ENCODE measurements around the gene ADCY3. TPM values are rescaled to one million over a fixed set of nuclear protein-coding genes. Genes with fewer than 3 reads are reported as not detected.

ADCY3 gene
- total and polyA plus RNA-seq, 10 donors = 36.5 to 61.5 (median 52.7) TPM

- no peak for TF ChIP-seq CTCF (IDR thresholded peaks at IDR 0.05 in 8 of 11, conservative IDR thresholded peaks at IDR 0.05 in 3 of 11)
- no peak for TF ChIP-seq POLR2A (IDR thresholded peaks at IDR 0.05)
- no peak for TF ChIP-seq POLR2AphosphoS5 (IDR thresholded peaks at IDR 0.05)
- intact Hi-C loops (cut with DNase I; ENCODE audit: low total_unique reads) = no loop called here
These were observed 35.2 kb upstream of the ADCY3 start for GRCh38 chr2:24955232-24955631.

GRCh38 chr2:24950102-24950501, 30.1 kb upstream of the ADCY3 start:
- Histone ChIP-seq H3K4me3 (no peak overlapping the region), H3K27me3 (replicated peaks in 1 of 7) (no peaks in the 10 kb centered on the region), H3K9me3 (peaks cover 0 to 8% (median 6%) of the 10 kb centered on the region in 8 donors), H3K27ac (no peak overlapping the region), H3K36me3 (peaks cover 0 to 97% (median 67%) of the 10 kb centered on the region in 6 donors), H3K4me1 (no peaks in the 10 kb centered on the region)
- 93 to 97% (median 94%) methylated on average over 7 of the region's 7 CpGs for WGBS, 5 donors
- intact Hi-C loops (cut with DNase I; ENCODE audit: low total_unique reads) = no loop called here
- no peak for DNase-seq
- TF ChIP-seq POLR2A (IDR thresholded peaks at IDR 0.05) (no peak), CTCF (IDR thresholded peaks at IDR 0.05 in 8 of 11, conservative IDR thresholded peaks at IDR 0.05 in 3 of 11) (no peak), POLR2AphosphoS5 (IDR thresholded peaks at IDR 0.05) (no peak)

More at GRCh38 chr2:24955232-24955631, 35.2 kb upstream of the ADCY3 start:
- Histone ChIP-seq H3K36me3 (peaks cover 0 to 100% (median 71%) of the 10 kb centered on the region in 6 donors), H3K9me3 (peaks cover 0 to 23% (median 17%) of the 10 kb centered on the region in 8 donors), H3K4me3 (no peak overlapping the region), H3K27me3 (replicated peaks in 1 of 7) (no peaks in the 10 kb centered on the region), H3K4me1 (no peaks in the 10 kb centered on the region), H3K27ac (no peak overlapping the region)
- no peak for DNase-seq

- Histone ChIP-seq H3K27ac (no peak overlapping the region), H3K9me3 (no peaks in the 10 kb centered on the region), H3K27me3 (replicated peaks in 1 of 7) (no peaks in the 10 kb centered on the region), H3K4me3 (no peak overlapping the region), H3K4me1 (no peaks in the 10 kb centered on the region), H3K36me3 (peaks cover 0 to 90% (median 54%) of the 10 kb centered on the region in 6 donors)
- WGBS, 5 donors = 96 to 99% (median 98%) methylated on average over 6 of the region's 6 CpGs
- intact Hi-C loops (cut with DNase I; ENCODE audit: low total_unique reads) = no loop called here
- no peak for DNase-seq
- TF ChIP-seq POLR2AphosphoS5 (IDR thresholded peaks at IDR 0.05) = no peak
- no peak for TF ChIP-seq CTCF (IDR thresholded peaks at IDR 0.05 in 8 of 11, conservative IDR thresholded peaks at IDR 0.05 in 3 of 11)
- TF ChIP-seq POLR2A (IDR thresholded peaks at IDR 0.05) = no peak
These were observed 28.5 kb upstream of the ADCY3 start for GRCh38 chr2:24948506-24948905.

- H3K27me3 ChIP-seq (replicated peaks in 1 of 7) = no peaks in the 10 kb centered on the region
- H3K4me1 ChIP-seq = no peaks in the 10 kb centered on the region
- TF ChIP-seq POLR2A (IDR thresholded peaks at IDR 0.05) = no peak
- TF ChIP-seq CTCF (IDR thresholded peaks at IDR 0.05 in 8 of 11, conservative IDR thresholded peaks at IDR 0.05 in 3 of 11) = no peak
- TF ChIP-seq POLR2AphosphoS5 (IDR thresholded peaks at IDR 0.05) = no peak
- WGBS, 5 donors = 93 to 99% (median 96%) methylated on average over 3 of the region's 3 CpGs
- peaks cover 0 to 85% (median 48%) of the 10 kb centered on the region in 6 donors for H3K36me3 ChIP-seq
- DNase-seq = no peak
- no peak overlapping the region for H3K4me3 ChIP-seq
- no peaks in the 10 kb centered on the region for H3K9me3 ChIP-seq
- no peak overlapping the region for H3K27ac ChIP-seq
- intact Hi-C loops (cut with DNase I; ENCODE audit: low total_unique reads) = no loop called here
These were observed 27.6 kb upstream of the ADCY3 start for GRCh38 chr2:24947561-24948157.
